Suprapubic skin (tissue), 4 donors: Measurements from ENCODE around the gene PAK1. TPM values are rescaled to one million over a fixed set of nuclear protein-coding genes. Genes with fewer than 3 reads are reported as not detected.
"Not testable (repeated sequence)": the region's sequence is repeated elsewhere in the genome, so short reads cannot be mapped to it uniquely, and the experiment has no call there.

ENCODE experiments used
- DNase-seq, 2 donors: peaks; one replicate each; pipeline ENCODE4 v3.0.0-alpha.2; 2019; ENCODE audit warnings: low spot score in 2 of 2
- H3K27ac ChIP-seq: fragments of 200-600 bp; sonication (generic); one replicate; pipeline ENCODE4 v1.5.1; 2019
- H3K27me3 ChIP-seq: fragments of 200-600 bp; sonication (generic); one replicate; pipeline ENCODE4 v1.5.1; 2019
- H3K36me3 ChIP-seq: fragments of 200-600 bp; sonication (generic); one replicate; pipeline ENCODE4 v1.5.1; 2019
- H3K4me1 ChIP-seq: fragments of 200-600 bp; sonication (generic); one replicate; pipeline ENCODE4 v1.5.1; 2019
- H3K4me3 ChIP-seq: fragments of 200-600 bp; sonication (generic); one replicate; pipeline ENCODE4 v1.5.1; 2019; ENCODE audit warnings: mild to moderate bottlenecking
- H3K9me3 ChIP-seq: fragments of 200-600 bp; sonication (generic); one replicate; pipeline ENCODE4 v1.5.1; 2019
- CTCF ChIP-seq, 2 donors: fragments of 200-600 bp in 1 of 2; fragments of 450-650 bp in 1 of 2; sonication (generic) in 1 of 2; IDR thresholded peaks; one replicate each; pipeline ENCODE4 v1.5.1; 2016 to 2019; ENCODE audit warnings: antibody characterized with exemption in 2 of 2, mild to moderate bottlenecking in 1 of 2, moderate library complexity in 1 of 2
- EP300 ChIP-seq: sonication (generic); formaldehyde crosslinking; IDR thresholded peaks from one replicate; pipeline ENCODE4 v1.6.1; 2017; ENCODE audit warnings: antibody characterized with exemption
- POLR2A ChIP-seq, 2 donors: fragments of 450-650 bp; IDR thresholded peaks; one replicate each; pipeline ENCODE4 v1.6.1; 2017; ENCODE audit warnings: antibody characterized with exemption in 2 of 2, mild to moderate bottlenecking in 2 of 2, moderate library complexity in 2 of 2
- POLR2AphosphoS5 ChIP-seq, 3 donors: sonication (generic); formaldehyde crosslinking; IDR thresholded peaks; one replicate each; pipeline ENCODE4 v1.6.1; 2017; ENCODE audit warnings: antibody characterized with exemption in 3 of 3
- WGBS: methylation state at CpG from one replicate; pipeline ENCODE4 v1.1.5; 2018; 5-methylcytosine and 5-hydroxymethylcytosine counted together
- total RNA-seq, 4 donors: library from RNA; depleted of rRNA; stranded (reverse); fragments of >200 nt; gene quantifications; one replicate each; pipeline ENCODE4 v1.1.0, GENCODE V29; 2016

Gene PAK1
- total RNA-seq, 4 donors from 2014 or later: 23.4 to 47.9 (median 28.9) TPM

DNA sequence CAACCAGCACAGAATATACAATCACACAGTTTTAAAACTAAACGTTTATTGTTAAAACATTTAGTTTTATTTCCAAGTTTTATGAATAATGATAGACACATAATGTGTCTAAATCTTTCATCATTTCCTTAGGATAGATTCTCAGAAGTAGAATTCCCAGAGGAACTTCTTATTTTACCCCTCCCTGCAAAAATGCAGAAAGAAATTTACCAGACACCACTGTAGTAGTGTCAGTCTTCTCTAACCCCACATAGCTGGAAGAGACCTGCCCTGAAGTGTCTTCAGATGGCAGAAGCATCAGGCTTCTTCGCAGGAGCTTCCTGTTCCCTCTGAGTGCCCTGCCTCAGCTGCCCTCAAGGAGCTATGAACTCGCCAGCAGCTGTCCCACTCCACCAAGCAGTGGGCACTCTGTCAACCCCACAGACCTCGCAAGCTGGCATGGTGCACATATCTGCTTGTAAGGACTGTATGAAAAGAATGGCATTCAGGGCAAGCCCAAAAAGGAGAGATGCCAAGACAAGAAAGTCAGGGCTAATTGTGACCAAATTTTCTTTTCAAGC is 28.5 kb upstream of the PAK1 start:
- Histone ChIP-seq H3K27me3 (no peaks in the 10 kb centered on the region), H3K27ac (no peak overlapping the region), H3K36me3 (no peaks in the 10 kb centered on the region), H3K9me3 (no peaks in the 10 kb centered on the region), H3K4me1 (peaks cover 25% of the 10 kb centered on the region), H3K4me3 (no peak overlapping the region)
- 15% methylated on average over 4 of the region's 4 CpGs for WGBS
- no peak for TF ChIP-seq EP300
- no peak for TF ChIP-seq CTCF (IDR thresholded peaks at IDR 0.05)
- TF ChIP-seq POLR2A (IDR thresholded peaks at IDR 0.05): no peak
- TF ChIP-seq POLR2AphosphoS5 (IDR thresholded peaks at IDR 0.05): no peak
- DNase-seq: no peak

DNA sequence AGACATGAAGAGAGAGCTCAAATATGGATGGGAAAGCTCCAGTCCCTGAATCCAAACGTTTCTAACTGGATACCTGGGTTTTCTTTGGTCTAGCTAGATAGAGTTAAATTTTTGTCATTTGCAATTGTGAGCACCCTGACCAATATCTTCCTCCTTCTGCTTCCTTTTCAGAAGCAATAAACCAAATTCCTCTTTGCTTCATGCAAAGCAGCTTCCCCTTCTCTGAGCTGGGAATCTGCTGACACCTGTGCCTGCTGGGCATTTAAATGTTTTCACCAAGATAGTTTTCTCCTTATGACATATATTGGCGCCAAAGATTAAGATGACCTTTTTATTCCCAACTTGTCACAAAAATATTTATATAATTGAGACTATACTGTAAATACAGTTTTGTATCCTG is 27.9 kb upstream of the PAK1 start:
- DNase-seq: no peak
- Histone ChIP-seq H3K4me3 (no peak overlapping the region), H3K9me3 (no peaks in the 10 kb centered on the region), H3K27me3 (no peaks in the 10 kb centered on the region), H3K4me1 (peaks cover 22% of the 10 kb centered on the region), H3K27ac (no peak overlapping the region), H3K36me3 (no peaks in the 10 kb centered on the region)
- TF ChIP-seq POLR2AphosphoS5 (IDR thresholded peaks at IDR 0.05): no peak
- TF ChIP-seq POLR2A (IDR thresholded peaks at IDR 0.05): no peak
- TF ChIP-seq EP300: no peak
- no peak for TF ChIP-seq CTCF (IDR thresholded peaks at IDR 0.05)
- 48% methylated on average over 2 of the region's 2 CpGs for WGBS

- WGBS: 21% methylated on average over 1 of the region's 1 CpG
- Histone ChIP-seq H3K4me1 (peaks cover 2% of the 10 kb centered on the region), H3K27ac (no peak overlapping the region), H3K9me3 (no peaks in the 10 kb centered on the region), H3K27me3 (no peaks in the 10 kb centered on the region), H3K36me3 (no peaks in the 10 kb centered on the region), H3K4me3 (no peak overlapping the region)
- TF ChIP-seq EP300 (no peak), POLR2A (IDR thresholded peaks at IDR 0.05) (no peak), POLR2AphosphoS5 (IDR thresholded peaks at IDR 0.05) (no peak), CTCF (IDR thresholded peaks at IDR 0.05) (no peak)
- no peak for DNase-seq
Measured at GRCh38 chr11:77497368-77497767, 23.5 kb upstream of the PAK1 start.

GRCh38 chr11:77495526-77495925 is 21.6 kb upstream of the PAK1 start:
- TF ChIP-seq POLR2A (IDR thresholded peaks at IDR 0.05) (no peak), EP300 (no peak), POLR2AphosphoS5 (IDR thresholded peaks at IDR 0.05) (no peak), CTCF (IDR thresholded peaks at IDR 0.05) (no peak)
- no peaks in the 10 kb centered on the region for H3K36me3 ChIP-seq
- no peak overlapping the region for H3K4me3 ChIP-seq
- DNase-seq: no peak
- no peak overlapping the region for H3K27ac ChIP-seq
- no peaks in the 10 kb centered on the region for H3K4me1 ChIP-seq
- WGBS: 89% methylated on average over 1 of the region's 1 CpG
- H3K27me3 ChIP-seq: no peaks in the 10 kb centered on the region
- no peaks in the 10 kb centered on the region for H3K9me3 ChIP-seq

GRCh38 chr11:77490035-77490434 is 16.1 kb upstream of the PAK1 start:
- H3K4me1 ChIP-seq, H3K27me3 ChIP-seq, H3K36me3 ChIP-seq, DNase-seq, H3K4me3 ChIP-seq, H3K9me3 ChIP-seq, H3K27ac ChIP-seq: not testable (repeated sequence)
- WGBS: 80% methylated on average over 8 of the region's 28 CpGs

DNA sequence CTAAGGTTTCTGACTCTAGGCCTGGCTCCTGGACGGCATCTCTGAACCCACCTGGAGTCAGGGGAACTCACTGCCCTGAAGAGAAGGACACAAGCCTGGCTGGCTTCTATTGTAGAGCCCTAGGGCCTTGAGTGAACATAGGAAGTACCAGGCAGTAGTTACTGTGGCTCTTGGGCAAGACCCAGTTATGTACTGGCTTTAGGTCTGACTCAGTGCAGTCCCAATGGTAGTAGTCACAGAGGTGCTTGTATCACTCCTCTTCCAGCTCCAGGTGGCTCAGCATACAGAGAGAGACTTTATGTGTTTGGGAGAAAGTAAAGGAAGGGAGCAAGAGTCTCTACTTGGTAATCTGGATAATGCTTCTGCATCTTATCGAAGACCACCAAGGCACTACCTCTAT is 13.9 kb upstream of the PAK1 start:
- DNase-seq: no peak
- H3K4me1 ChIP-seq: no peaks in the 10 kb centered on the region
- no peak overlapping the region for H3K27ac ChIP-seq
- H3K4me3 ChIP-seq: no peak overlapping the region
- H3K27me3 ChIP-seq: no peaks in the 10 kb centered on the region
- TF ChIP-seq POLR2A (IDR thresholded peaks at IDR 0.05): no peak
- TF ChIP-seq EP300: no peak
- no peaks in the 10 kb centered on the region for H3K36me3 ChIP-seq
- no peaks in the 10 kb centered on the region for H3K9me3 ChIP-seq
- WGBS: 90% methylated on average over 1 of the region's 2 CpGs
